NB4 (cell line): ENCODE data around the gene HOTAIR.

Experiments used
- DNase-seq: peaks from one replicate; pipeline ENCODE4 v3.0.0; 2010; ENCODE audit warnings: low read depth
- H3K4me3 ChIP-seq: one replicate; pipeline ENCODE4 v1.5.1; 2011; ENCODE audit warnings: mild to moderate bottlenecking, low read depth, low read length, moderate library complexity
- MYC ChIP-seq: IDR thresholded peaks from 2 replicates; pipeline ENCODE4 v1.6.1; 2011; ENCODE audit warnings: low read depth, low read length
- POLR2A ChIP-seq: IDR thresholded peaks from 2 replicates; pipeline ENCODE4 v1.6.1; 2011; ENCODE audit warnings: mild to moderate bottlenecking; ENCODE audit not compliant: insufficient read length; ENCODE audit errors: extremely low read depth
- TF ChIP-seq, protein P1 (sequence below): IDR thresholded peaks from 2 replicates; pipeline ENCODE4 v1.6.1; 2011; ENCODE audit warnings: low read depth, low read length
- TF ChIP-seq, protein P2 (sequence below): IDR thresholded peaks from one replicate; pipeline ENCODE4 v1.5.1; 2012; ENCODE audit warnings: low read depth, low read length

The HOTAIR gene

DNA sequence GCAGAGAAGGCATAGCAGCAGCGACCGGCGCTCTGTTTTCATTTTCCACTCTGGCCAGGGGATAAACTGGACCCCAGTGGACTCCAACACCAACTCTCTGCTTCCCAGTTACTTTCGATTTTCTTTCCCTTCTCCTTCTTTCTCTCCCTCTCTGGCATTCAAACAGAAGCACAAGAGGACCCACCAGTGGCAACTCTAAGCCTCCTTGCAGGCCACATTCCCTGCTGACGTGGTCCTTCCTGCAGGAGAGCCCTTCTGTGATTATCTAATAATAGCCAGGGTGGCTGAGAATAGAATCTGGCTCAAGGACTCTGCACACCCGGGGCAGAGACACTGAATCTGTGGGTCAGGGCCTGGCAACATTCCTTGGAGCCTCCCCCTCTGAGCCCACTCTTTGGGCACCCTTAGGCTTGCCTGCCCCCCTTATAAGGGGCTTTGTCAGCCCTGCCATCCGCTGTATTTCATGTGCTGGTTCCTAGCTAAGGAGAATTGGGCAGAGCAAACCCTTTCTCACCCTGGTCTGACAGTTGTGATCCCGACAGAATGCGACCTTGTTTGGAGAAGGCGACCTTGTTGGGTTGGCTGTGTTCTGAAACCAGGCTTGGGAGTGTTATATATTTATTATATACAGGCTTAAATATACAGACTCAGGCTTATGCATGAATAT, 45.3 kb upstream of the HOTAIR start:
- no peak overlapping the region for H3K4me3 ChIP-seq
- no peak for DNase-seq
- TF ChIP-seq MYC = no peak
- TF ChIP-seq, protein P1, sequence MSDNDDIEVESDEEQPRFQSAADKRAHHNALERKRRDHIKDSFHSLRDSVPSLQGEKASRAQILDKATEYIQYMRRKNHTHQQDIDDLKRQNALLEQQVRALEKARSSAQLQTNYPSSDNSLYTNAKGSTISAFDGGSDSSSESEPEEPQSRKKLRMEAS = no peak
- TF ChIP-seq, protein P2, sequence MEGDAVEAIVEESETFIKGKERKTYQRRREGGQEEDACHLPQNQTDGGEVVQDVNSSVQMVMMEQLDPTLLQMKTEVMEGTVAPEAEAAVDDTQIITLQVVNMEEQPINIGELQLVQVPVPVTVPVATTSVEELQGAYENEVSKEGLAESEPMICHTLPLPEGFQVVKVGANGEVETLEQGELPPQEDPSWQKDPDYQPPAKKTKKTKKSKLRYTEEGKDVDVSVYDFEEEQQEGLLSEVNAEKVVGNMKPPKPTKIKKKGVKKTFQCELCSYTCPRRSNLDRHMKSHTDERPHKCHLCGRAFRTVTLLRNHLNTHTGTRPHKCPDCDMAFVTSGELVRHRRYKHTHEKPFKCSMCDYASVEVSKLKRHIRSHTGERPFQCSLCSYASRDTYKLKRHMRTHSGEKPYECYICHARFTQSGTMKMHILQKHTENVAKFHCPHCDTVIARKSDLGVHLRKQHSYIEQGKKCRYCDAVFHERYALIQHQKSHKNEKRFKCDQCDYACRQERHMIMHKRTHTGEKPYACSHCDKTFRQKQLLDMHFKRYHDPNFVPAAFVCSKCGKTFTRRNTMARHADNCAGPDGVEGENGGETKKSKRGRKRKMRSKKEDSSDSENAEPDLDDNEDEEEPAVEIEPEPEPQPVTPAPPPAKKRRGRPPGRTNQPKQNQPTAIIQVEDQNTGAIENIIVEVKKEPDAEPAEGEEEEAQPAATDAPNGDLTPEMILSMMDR = no peak
- TF ChIP-seq POLR2A = no peak

DNA sequence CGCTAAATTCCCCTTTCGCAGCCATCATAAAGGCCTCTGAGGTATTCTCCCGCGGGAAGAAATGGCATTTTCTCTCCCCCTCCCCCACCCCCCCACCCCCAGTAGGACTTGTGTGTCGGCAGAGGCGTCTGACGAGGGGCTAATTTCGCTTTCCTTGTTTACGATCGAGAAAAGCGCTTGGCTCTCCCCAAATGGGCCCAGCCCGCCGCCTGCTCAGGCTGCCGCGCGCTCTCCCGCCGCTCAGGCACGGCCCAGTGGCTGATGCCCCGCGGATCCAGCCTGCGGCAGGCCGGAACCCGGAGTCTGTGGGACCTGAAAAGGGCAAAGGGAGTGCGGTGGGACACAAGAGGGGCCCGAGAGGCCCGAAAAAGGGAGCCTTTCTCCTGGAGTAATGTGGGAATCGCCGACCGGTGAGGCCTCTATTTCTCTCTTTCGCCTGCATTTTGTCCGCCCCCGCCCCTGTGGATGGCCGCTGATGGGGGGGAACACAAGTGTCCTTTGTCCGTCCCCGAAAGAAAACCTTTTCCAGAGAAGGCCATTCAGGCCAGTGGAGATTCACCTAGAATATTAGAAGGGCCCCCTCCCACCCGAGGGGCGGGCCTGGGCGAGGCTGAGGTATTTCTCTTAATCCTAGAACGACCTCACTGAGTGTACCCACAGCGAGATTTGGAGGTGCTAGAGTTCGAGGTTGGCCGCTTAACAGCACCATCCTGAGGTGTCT, 44.5 kb upstream of the HOTAIR start:
- no peak for DNase-seq
- TF ChIP-seq, protein P2 = no peak
- TF ChIP-seq POLR2A (no peak), MYC (no peak)
- TF ChIP-seq, protein P1 = no peak
- H3K4me3 ChIP-seq = no peak overlapping the region

DNA sequence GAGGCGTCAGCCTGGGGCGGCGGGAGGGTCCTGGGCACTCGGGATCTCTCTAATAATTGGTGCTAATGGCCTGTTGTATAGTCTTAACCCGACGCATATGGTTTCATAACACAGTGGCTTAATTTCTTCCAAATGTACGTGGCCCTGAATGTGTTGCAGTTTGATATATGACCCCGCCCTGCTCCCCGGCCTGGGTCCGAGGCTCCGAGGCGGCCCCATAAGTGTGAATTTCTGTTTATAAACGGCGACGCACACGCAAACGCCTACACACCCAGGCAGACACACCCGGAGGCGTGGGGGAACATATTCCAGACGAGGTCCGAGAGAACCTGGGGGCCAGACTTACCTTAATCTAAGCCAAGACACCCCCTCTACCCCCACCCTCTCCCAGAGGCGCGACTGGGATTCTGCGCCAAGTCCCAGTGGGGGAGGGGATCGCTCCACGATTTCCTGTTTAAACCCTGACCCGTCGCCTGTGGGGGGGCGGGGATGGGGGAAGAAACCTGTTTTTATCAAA, 43.8 kb upstream of the HOTAIR start:
- DNase-seq = no peak
- TF ChIP-seq MYC = no peak
- TF ChIP-seq, protein P1 = no peak
- TF ChIP-seq, protein P2 = no peak
- no peak for TF ChIP-seq POLR2A
- peak overlapping the region; percentile 83 for H3K4me3 ChIP-seq

DNA sequence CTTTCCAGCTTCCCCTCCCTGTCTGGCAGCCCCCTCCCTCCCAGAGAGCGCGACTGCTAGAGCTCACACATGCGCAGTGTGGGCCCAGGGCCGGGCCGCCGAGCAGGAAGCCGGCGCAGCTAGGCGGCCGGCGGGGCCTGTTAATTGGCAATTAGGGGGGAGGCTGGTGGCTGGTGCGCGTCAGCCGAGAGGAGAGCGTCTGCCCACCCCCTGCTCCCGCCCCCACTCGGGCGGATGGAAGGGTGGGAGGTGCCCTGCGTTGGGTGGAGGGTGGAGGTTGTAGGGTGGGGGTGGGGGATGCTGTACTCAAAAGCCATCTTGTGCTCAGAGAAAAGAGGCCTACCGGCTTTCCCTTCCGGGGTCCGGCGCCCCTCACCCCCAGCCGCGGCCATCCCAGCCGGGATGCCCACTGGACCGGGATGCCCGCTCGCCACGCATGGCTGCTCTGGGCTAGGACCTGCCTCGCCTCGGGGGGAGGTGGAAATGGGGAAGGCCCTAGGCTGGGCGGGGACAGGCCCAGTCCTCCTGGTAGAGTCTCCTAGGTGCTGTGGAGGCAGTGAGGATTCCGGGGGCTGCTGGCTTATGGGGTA, 43.2 kb upstream of the HOTAIR start:
- H3K4me3 ChIP-seq = peak overlapping the region; percentile 83
- peak; percentile 60 for TF ChIP-seq POLR2A
- TF ChIP-seq MYC = no peak
- peak; percentile 96 for DNase-seq

DNA sequence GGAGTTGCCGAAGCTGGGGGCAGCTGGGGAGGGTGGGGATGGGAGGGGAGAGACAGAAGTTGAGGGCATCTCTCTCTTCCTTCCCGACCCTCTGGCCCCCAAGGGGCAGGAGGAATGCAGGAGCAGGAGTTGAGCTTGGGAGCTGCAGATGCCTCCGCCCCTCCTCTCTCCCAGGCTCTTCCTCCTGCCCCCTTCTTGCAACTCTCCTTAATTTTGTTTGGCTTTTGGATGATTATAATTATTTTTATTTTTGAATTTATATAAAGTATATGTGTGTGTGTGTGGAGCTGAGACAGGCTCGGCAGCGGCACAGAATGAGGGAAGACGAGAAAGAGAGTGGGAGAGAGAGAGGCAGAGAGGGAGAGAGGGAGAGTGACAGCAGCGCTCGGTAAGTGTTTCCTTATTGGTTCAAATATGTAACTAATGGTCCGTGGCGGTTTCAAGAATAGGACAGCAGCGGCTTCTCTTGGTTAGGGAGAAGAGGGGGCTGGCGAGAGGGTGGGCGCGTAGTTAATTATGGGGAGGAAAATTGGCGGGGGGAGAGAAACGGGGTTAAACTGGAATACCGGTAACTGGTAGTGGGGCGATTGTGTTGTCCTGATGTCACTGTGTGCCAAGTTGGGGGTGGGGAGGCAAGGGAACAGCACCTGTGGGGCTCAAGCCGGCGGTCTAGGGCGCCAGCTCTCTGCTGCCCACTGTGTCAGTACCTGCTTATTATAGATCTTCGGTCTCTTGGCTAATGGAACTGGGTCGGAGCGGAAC, 42.5 kb upstream of the HOTAIR start:
- TF ChIP-seq, protein P2 = no peak
- TF ChIP-seq, protein P1 = no peak
- TF ChIP-seq POLR2A (no peak), MYC (no peak; the same call in 1 of the 2 replicates)
- peak; percentile 68 for DNase-seq
- H3K4me3 ChIP-seq = peak overlapping the region; percentile 83
